ENCODE measurements around the gene HLA-DOB.

HLA-DOB gene

DNA sequence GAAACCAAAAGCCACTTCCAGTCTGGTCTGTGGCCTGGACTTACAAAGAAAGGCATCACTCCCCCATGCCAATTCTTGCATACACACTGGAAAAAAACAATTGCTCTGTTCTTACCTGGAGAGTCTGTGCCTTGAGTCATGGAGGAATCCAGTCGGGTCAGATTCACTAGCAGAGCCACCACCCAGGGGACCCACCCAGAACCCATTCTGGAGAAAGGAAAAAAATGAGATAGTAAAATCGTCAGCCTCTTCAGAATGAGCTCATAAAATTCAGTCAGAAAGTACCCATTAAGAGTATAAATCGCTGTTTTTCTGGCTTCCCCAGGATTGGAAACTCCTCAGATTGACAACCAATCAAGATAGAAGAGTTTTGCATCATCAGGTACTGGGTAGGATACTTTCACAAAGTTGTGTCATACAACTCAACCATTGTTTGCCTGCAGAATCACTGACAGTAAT, at the start of gene HLA-DOB:
HLA-DOB (minus strand) TSS at position 257 of the 459 bp plus-strand sequence; CDS start at position 206, 51 bp downstream.
- DNase-seq = no peak

DNA sequence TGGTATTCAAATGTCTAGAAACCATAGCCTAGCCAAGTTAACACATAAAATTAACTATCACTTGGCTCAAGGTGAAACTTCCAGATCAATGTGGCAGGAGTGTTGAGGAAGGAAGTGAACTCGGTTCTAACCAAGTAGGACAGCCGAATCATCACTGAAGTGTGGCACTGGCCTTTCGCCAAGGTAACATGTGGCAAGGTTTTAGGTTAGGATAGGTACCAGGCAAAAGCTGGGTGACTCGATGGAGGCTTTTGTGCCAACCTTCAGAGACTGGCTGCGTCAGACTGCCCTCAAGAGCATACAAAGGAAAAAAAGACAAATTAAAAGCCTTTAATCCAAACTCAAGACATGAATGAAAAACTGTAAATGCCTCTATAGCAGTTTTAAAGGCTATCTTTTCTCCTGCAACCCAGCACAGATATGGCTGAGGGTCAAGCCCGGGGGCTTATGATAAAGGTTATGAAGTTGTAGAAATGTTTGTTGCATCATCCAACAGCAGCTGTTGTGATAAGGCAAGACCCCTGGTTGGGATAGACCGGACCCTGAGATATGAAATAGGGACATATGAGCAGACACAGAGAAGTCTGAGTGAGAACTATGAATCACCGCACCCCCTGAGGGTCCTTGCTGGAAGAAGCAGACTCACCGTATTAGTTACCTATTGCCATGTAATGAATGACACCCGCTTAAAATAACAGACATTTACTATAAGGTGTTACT, 49.1 kb upstream of the HLA-DOB start:
- DNase-seq = no peak

DNA sequence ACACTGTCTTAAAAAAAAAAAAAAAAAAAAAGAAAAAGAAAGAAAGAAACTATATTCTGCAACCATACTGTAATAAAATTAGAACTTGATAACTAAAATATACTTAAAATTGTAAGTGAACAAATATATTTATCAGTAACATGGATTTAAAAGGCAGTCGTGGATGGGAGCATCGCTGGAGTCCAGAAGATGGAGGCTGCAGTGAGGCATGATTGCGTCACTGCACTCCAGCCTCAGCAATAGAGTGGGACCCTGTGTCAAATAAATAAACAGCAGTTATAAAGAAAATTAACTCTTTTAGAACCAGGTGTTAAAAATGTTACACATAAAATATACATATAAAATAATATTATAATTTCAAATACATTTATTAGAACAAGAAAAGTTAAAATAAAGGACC, 45.9 kb upstream of the HLA-DOB start:
- DNase-seq = no peak

DNA sequence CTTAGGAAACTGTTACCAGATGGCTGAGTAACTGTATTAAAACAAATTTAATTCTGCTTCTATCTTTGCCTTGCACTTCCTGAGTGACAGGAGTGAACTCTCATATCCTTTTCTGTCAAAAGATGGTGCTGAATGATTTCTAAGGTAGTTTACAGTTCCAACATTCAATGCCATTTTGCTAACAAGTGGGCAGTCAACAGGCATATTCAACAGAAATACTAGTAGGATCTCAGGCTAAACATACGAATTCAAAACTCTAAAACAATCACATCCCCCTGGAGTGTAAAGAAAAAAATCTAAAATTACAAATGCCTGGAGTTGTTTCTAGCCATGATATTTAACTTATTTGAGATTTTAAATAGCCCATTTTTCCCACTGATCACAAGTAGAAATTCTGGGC, 43.9 kb upstream of the HLA-DOB start:
- DNase-seq = no peak

DNA sequence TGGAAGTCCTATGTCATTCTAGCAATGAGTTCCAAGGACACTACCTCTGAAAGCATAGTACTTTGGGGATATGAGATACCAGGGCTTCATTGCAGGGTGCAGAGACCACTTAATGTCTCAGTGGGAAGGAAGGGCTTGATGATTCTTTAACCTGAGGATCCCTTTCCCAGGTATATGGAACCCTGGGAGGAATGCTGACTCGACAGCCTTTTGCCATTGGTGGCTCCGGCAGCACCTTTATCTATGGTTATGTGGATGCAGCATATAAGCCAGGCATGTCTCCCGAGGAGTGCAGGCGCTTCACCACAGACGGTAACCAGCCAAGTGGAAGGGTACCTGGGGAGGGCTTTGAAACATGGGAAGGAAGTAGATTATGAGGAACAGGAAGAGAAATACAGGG, 41.4 kb upstream of the HLA-DOB start:
- no peak for DNase-seq

DNA sequence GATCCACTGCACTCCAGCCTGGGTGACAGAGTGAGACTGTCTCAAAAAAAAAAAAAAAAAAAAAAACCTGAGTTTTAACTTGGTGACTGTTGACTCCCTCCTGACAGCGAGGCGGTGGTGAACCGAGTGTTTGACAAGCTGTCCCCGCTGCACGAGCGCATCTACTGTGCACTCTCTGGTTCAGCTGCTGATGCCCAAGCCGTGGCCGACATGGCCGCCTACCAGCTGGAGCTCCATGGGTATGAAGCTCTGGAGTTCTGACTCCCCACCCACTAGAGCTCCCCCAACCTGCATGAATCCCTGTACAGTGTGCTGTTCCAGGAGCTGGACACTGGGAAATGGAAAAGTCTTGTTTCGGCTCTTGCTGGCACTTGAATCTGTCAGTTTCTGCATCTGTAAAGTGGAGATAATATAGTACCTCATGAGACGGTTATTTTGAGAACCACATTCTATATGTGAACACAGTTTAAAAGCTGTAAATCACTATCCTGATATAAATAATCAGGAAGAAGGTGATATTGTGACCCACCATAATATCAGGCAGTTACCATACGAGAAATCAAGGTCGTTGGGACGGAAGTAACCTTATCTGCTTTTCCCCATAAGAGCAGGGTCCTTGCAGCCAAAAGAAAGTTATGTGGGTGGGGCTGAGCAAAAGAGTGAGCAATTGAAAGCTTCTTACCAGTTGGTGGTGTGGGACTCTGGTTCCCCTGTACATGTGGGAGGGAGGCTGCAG, 40.5 kb upstream of the HLA-DOB start:
- DNase-seq = no peak

DNA sequence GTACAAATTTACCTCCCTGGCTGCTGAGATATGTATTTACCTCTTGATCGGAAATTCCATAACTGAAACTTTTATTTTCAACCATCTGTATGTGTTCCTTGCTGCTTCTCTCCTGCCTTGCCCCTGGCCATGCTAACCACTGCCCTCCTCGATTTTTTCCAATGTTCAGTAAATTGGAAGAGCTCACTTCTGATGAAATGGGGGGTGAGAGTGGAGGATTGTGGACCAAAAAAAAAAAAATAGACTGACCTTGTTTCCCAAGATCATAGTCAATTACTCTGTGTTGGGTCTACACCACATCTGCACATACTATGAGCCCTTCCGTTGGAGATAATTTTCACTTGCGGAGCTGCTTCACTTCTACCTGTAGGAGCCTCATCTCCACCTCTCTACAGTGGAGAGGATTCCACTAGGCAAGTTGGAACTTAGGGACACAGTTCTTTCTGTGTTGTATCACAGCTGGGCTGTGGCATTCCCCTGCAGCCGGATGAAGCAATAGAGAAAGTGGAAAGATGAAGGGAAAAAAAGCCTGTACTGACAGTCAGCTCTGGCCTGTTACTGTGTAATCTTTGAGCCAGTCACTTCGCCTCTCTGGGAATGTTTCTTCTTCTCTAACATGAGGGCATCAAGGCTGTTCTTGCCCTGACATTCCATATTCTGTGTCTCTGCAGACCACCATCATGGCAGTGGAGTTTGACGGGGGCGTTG, 38.8 kb upstream of the HLA-DOB start:
- no peak for DNase-seq

DNA sequence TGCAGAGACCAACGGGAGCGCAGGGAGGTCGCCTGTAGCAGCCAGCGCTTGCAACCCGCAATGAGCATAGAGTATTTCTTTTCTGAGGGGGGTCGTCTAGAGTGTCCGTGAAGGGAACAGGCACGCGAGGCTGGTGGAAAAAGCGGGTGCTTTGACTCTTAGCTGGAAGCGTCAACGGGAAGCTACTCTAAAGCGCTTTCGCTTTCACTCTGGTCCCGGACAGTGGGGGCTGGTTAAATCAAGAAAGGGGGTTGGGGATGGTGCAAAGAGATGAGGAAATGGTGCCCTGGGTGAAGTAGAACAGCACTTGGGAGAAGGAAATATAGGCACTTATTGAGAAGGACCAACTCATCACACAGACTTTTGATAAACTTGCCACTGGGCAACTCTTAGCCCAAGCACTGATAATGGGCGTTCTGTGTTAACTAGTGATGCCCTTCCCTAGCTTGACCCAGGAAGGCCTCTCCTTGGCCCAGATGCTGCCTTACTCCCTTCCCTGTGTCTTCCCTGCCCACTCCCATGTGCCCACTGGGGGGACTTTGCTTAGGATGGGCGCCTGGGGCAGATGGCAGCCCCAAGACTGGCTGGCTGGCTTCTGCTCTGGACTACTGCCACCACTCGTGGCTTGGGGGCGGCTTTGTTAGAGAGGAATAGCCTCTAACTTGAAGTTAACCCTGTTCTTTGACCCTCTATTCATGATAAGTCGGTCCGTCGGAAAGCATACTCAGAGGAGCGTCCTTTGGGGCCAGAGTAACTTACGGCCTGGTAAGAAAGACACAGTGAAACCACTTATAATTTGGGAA, 37.8 kb upstream of the HLA-DOB start:
- peak; percentile 63 to 67 for DNase-seq

DNA sequence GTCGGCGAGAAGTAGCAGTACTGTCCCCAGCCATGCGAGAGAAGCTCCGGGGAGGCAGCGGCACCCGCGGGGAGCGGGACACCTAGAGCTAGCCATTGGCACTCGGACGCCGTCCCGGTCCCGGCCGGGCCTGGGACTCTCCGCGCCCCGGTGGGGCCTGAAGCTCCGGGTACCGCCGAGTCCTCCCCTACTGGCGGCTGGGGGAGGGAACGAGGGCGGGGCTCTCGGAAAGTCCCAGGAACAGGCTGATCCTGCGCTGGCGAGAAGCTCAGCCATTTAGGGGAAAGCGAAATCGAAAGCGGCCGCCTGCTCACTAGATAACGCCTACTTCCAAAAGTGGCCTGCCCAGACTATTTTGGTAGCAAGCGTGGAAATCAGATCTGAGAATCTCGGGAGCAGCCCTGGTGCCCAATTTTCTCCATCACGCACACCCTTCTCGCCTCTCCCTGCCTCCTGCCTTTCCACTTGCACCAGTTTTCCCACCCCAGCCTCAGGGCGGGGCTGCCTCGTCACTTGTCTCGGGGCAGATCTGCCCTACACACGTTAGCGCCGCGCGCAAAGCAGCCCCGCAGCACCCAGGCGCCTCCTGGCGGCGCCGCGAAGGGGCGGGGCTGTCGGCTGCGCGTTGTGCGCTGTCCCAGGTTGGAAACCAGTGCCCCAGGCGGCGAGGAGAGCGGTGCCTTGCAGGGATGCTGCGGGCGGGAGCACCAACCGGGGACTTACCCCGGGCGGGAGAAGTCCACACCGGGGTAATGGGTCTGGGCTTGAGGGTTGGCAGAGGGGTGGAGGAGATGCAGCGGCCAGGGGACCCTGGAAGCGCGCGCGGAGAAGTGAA, 37.0 kb upstream of the HLA-DOB start, which contains the start of the genes PSMB9 and TAP1:
PSMB9 (plus strand) TSS at position 652 of the 835 bp plus-strand sequence; CDS start at position 690, 38 bp downstream.
TAP1 (minus strand) TSS at position 164 of the 835 bp plus-strand sequence; CDS start at position 96, 68 bp downstream.
- DNase-seq = peak; percentile 90 to 95

DNA sequence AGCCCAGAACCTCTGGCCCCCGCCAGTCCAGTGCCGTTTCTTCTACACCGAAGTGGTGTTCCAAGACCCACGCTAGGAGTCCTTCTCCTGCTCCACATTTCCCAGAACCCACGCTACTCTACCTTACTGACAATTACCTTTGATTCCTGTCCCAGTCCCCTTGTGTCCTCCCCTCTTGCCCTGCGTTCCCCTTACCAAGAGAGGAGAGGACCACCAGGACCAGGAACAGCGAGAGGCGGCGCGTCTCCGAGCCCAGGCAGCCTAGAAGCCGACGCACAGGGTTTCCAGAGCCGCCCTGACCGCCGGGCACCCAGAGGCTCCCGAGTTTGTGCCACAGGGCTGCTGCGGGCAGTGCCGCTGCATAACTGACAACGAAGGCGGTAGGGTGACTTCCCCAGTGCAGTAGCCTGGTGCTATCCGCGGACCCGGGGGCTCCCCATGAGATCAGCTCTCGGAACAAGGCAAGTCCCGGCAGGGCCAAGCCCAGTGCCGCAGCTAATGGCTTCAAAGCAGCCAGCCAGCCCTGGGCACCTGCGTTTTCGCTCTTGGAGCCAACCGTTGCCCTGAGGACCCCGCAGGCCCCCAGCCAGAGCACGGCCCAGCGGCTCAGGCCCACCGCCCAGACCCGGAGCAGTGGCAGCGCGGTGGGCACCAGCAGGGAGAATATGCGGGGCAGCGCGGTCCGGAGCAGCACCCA, 36.2 kb upstream of the HLA-DOB start:
- DNase-seq = peak in 1 of 2 donors; percentile 79

DNA sequence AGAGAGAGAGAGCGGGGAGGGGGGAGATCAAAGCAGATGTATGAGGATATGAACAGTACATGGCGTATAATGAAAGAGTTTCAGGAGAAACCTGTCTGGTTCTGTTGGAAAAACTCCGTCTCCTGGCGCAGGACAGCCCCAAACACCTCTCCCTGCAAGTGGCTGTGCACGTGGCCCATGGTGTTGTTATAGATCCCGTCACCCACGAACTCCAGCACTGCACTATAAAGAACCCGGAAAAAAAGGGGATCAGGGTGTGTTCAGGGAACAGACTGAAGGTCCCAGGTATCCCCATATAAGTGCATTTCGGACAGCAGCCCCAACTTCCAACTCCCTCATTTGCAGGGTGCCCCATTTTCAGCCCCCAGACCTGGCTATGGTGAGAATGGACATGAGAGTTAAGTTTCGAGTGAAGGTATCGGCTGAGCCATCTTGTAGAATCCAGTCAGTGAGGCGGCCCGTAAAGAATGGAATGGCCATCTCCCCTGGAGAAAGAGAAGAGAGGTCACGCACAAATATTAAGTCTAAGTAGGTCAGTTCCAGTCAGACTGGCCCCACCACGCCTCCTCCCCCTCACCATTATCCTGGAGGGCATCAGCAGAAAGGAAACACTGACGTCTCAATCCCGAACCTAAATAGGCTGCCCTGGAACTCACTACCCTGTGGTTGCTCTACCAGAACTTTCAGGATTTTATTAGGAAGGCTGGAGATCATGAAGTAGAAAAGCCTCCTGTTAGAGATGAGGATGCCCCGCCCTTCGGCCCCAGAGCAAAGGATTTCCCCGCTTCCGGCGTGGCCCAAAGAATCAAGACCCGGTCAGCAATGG, 35.4 kb upstream of the HLA-DOB start:
- no peak for DNase-seq

DNA sequence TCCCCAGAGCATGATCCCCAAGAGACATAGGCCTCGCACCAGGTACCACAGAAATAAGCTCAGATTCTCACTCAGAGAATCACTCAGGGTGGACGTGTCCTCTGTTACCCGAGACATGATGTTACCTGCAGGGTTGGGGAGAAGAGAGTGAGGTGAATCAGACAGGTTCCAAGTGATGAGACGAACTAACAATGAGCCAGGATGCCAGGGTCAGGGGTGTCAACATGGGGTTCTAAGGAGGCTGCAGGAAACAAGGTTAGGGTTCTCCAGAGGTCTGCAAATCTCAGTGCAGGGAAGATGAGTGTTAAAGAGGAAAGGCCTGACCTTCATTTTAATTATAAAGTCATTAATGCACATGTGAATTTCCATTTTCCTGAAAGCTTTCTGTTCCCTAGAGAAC, 34.2 kb upstream of the HLA-DOB start:
- no peak for DNase-seq

DNA sequence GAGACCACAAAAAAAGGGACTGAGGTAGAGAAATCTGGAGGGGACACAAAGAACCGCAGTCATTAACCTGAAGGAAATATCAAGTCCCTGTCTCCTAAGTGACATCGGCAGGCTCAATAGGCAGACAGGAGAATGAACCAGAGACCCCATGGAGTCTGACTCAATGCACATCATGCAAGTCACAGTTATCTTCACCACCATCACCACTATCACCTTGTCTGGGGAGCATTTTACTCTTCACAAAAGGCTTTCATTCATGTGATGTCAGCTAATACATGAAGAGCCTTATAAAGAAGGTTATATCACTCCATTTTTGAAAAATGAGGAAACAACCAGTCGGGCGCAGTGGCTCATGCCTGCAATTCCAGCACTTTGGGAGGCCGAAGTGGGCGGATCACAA, 32.3 kb upstream of the HLA-DOB start:
- DNase-seq = no peak

DNA sequence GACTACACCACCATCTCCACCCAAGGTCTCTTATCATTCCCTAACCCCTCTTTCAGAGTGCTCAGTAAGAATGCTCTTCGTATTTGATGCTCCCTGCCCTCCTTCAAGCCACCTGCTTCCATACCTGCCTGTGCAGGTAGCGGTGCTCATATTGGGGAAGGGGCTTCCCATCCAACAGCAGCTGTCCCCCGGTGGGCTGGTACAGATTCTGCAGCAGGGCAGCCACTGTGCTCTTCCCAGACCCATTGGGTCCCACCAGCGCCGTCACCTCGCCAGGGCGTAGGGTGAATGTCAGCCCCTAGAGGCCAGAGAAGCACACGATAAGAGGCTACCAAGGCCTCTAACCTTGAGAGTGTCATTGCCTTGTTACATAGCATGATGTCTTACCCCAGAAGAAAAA, 31.0 kb upstream of the HLA-DOB start:
- DNase-seq = no peak

DNA sequence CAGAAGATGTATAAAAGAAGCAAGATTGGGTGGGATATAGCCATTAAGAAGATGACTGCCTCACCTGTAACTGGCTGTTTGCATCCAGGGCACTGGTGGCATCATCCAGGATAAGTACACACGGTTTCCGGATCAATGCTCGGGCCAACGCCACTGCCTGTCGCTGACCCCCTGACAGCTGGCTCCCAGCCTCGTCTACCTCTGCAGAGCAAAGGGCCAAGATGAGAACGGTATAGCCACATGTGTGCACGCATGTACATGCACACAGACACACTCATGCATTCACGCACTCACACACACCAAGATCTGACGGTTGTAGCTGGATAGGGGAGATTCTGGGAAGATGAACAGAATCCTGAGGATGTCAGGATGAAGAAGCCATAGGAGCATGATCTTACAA, 30.2 kb upstream of the HLA-DOB start:
- DNase-seq = no peak

DNA sequence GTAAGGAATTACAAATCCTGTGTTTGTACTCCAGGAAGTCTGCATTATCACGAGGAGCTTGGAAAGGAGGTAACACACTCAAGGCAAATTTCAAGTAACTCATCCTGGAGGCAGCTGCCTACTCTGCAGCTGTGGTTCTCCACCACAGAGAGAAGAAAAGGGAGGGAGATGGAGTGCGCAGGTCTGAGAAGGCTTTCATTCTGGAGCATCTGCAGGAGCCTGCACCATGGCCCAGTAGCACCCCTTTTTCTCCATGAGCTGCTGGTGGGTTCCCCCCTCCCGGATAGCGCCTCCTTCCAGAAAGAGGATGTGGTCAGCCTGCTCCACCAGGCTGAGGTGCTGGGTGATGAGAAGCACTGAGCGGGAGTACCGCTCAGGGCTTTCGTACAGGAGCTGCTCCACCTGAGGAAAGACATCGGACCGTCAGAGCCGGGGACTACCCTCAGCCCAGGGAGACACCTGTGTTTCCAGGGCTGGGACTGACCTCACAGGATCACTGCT, 28.6 kb upstream of the HLA-DOB start:
- peak; percentile 6 to 22 for DNase-seq

DNA sequence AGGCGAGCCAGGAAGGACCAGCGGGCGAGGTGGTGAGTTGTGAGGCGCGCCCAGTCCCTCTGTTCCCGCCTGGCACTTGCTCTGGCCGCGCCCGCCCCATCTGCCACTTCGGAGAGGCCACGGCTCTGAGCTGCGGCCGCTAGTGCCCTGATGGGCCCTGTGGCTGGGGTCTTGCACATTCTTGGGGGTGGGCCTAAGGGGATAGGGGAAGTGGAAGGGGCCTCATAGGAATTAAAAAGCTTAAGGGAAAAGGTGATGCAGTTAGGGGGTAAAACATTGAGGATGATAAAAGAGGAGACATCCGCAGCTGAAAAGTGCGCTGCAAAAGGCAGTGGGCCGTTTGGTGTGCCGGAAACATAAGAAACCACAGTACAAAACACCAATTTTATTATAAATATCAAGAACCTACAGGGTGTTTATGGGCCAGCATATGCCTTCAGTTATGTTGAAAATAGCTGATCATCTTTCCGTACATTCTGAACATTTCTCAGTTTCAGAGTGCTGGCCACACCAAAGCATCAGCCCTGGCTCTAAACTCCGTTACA, 28.1 kb upstream of the HLA-DOB start:
- DNase-seq = no peak

DNA sequence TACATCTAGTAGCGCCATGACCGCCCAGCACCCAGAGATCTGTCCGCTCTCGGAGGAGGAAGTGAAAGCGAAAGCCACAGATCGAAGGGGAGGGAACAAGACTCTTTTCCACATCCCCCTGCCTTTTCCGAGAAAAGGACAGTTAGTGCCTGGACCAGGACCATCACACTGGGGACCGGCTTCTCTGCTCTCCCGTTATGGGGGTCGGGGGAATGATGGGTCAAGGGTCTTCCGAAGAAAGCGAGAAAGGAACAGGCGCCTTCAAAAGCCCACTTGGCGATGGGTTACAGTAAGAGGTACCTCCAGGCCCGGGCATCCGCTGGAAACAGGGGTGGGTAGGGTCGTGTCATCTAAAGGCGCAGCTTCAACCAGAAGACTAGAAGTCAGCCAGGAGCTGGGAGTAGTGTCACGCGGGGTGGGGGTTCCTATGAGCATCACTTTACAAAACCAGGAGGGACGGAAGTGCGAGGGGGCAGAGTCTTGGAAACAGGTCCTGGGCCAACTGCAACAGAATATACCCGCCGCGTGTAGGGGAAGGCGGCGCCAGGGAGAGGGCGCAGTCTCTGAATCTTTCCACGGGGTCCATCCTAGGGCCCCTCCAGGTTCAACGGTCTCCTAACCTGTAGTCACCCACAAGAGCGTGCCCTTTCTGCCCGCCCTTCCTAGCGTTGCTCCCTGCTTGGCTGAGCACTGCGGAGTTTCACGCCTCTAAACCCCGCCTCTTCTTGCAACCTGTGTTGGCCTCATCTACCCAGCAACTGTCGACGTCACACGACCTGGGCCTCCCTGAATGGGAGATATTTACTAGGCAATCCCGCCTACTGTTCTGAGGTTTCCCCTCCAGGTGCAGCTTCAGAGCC, 27.4 kb upstream of the HLA-DOB start, which contains the start of gene PSMB8:
PSMB8 (minus strand) TSS at position 69 of the 860 bp plus-strand sequence; CDS start at position 18, 51 bp downstream.
- DNase-seq = peak; percentile 89 to 92

All from bone marrow (tissue), 2 donors.